NCI-H2196 treated with DMSO at 0.1 percent for 48 hours (cell line): ENCODE measurements around the gene DICER1.

Source experiments
- DNase-seq: peaks from one replicate; lab custom pipeline; 2025; ENCODE audit not compliant: unreplicated experiment; lab: John Stamatoyannopoulos, UW

DICER1 gene

DNA sequence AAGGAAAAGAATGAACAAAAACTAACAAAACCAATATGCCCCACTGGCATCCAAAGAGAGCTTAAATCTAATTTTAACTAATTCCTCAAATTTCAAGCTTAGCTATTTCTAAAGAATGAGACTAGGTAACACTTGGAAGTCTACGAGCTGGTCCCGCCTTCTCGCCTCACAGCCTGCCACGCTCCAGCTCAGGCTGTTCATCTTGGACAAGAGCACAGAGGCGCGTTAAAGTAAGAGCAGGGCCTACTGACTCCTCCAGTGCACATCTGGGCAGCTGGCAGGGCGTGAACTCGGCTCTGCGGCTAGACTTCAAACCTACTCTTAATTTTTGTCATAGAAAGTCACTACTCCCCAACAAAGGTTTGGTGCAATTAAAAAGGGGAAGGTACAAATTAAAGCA, 64.6 kb downstream of the DICER1 start:
- DNase-seq: no peak

- DNase-seq: no peak
These were observed 65.7 kb downstream of the DICER1 start for GRCh38 chr14:95091581-95091980.

GRCh38 chr14:95088665-95089064, 68.7 kb downstream of the DICER1 start:
- DNase-seq: no peak

GRCh38 chr14:95087619-95088018, 69.7 kb downstream of the DICER1 start:
- DNase-seq: no peak

DNA sequence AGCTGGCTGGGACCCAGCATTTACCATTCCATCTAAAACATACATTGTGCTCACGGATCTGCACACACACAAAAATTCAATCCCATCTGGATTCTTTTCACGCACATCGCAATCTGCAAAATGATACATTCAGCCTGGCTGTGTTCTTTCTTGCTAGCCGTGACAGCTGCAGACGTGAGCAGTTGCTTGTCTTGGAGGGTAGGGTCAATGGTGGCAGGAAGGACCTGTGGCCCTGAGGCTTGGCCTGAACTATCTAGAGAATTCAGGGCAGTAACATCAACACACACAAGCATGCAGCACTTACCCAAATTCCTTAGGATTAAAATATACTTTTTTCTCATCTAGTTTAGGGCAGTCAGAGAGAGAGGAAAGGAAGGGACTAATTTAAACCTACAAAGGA, 72.0 kb downstream of the DICER1 start:
- DNase-seq: no peak

DNA sequence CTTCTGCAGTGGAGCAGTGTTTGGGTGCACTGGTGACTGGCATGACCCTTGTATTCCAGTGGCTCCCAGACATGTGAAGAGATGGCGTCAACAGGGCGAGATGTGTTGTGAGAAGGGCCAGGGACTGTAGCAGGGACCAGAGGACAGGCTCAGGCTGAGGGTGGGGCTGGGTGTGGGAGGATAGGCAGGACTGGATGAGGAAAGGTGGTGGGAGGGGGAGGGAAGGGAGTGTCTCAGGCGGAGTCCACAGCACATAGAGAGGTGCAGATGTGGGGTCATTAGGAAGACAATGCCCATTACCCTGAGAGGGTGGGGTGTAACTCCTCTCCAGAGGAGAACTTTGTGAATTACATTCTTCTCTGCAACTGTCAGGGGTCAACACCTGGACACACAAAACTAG, 78.5 kb downstream of the DICER1 start:
- no peak for DNase-seq

DNA sequence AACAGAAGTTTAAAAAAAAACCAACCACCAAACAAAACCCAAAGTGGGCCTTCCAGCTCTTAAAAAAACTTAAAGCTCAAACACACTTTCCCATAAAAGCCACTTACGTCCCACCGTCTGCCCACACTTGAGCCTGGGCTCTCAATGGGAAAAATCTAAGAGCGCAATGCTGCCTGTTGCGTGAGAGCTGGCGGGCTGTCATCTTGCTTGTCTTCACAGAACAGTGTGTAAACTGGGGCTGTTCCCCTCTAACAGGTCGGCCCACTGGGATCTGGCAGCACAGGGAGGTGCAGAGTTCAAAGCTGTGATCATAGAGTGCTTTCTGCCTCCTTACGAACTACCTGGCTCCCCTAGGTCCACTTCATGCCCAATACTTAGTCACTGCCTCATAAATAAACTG, 80.0 kb downstream of the DICER1 start:
- no peak for DNase-seq

GRCh38 chr14:95075789-95076188, 81.5 kb downstream of the DICER1 start:
- no peak for DNase-seq

- no peak for DNase-seq
These were observed 83.4 kb downstream of the DICER1 start for GRCh38 chr14:95073947-95074346.

DNA sequence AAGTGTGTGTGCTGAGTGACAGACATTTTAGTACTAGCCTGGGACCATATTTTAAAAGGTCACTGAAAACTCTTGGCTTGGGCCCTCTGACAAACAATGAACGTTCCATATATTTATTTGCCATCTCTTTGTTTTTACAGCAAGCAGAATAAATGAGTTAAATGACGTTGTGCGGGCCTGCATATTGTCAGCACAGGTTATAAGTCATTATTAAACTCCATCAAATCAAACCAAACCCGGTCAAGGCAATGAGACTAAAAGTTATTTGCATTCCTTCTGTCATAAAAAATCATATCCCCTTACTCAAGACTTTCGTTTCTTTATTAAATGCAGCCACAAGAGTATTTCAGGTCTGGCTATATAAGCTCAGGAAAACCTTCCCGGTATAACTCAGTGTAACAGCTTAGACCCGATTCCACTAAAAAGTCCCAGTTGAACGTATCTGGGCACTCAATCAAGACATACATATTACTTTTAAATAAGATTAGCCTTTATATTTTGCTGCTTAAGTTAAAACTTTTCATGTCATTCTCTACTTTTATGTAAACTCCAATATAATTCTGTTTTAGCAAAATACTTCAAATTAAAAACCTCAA, 84.9 kb downstream of the DICER1 start:
- no peak for DNase-seq

GRCh38 chr14:95071649-95072280, 85.6 kb downstream of the DICER1 start:
- no peak for DNase-seq

DNA sequence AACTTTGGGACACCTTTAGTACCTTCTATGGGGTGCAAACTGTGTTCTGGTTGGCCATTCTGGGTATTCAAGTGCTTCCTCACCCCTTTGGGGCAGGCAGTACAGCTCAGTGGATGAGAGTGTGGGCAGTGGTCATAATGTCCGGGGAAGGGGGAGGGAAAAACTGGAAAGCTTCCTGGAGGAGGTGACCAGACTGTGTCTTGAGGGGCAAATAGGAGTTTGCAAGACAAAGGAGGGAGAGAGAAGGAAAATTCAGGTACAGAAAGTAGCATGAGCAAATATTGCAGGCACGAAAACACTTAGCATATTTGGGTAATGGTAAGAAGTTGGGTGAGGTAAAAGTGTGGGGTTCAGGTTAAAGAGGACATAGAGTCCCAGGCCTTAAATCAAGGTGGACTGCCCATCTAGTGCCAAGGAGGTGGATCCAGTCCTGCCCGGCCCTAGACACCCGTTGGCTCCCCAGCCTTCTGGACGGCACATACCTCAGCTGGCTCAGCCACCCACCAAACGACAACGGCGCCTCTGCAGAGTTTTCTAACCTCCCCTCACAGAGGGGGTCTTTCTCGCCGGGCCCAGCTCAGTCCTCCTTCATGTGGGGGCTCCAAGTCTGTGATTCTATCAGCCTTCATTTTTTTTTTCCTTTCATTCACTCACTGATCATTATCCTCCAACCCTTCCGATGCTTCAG, 86.4 kb downstream of the DICER1 start:
- DNase-seq: no peak

GRCh38 chr14:95069547-95069946, 87.8 kb downstream of the DICER1 start:
- no peak for DNase-seq

DNA sequence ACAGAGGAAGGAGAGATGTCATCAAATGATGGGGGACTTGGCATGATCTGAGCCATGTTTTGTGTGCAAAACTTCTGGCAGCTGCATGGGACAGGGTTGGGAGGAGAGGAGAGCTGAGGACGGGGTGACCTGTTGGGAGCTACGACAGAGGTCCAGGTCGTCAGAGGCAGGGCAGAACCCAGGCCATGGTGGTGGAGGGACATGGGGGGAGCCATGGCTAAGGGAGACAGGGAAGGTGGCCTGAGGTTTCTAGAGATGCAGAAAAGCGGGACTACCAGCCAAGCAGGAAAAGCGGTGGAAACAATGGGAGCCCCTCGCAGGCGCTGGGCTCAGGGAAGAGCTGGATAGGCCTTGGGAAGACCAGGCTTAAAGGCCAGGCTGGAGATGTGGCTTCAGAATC, 88.3 kb downstream of the DICER1 start:
- no peak for DNase-seq

DNA sequence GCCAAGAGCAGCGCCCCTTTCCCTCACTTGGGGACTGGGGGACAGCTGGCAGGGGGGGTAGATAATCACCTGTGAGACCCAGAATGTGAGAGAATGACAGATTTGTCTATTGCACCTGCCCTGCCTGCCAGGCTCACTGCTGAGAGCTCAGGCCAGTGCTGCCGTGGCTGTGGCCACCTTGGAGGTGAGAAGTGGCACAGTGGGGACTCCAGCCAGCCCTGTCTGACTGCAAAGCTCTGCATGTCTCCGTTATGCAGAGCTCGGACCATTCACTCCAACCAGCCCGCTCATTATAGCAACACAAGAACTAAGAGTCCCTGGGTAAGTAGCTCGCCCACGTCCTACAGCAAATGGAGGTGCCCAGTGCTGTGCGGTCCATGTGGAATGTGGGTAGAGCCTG, 88.8 kb downstream of the DICER1 start:
- no peak for DNase-seq

DNA sequence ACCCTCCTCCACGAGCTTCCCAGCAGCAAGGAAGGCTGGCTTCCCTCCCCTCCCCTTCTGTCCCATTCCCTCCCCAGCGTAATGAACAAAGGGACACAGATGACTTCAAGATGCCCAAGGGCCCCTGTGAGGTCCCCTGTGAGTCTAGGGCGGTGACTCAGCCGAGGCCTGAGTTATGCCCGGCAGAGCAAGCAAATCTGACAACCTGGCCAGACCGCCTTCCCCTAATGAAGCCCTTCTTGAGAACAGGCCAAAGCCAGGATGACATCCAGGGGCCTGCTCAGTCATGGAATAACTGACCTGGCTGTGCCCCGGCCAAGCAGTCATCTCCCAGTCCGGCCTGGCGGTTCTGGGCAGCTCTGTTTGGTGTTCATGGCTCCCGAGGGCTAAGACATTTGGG, 89.2 kb downstream of the DICER1 start:
- no peak for DNase-seq

DNA sequence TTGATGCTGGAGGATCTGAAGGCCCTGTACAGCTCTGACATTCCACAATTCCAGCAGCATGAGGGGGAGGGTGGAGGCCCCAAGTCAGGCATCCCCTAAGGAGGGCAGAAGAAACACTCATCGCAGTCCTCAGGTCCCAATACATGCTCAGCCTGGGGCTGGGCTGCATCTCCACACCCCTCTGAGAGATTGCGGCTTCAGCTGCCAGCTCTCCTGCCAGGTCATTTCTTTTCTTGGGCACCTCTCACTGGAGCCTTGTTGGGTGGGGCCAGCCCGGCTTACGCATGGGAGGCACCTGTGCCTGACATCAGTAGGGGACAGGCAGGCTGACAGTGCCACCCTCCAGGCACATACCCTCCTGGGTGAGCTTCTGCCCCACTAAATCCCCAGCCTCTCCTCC, 89.8 kb downstream of the DICER1 start:
- DNase-seq: no peak

DNA sequence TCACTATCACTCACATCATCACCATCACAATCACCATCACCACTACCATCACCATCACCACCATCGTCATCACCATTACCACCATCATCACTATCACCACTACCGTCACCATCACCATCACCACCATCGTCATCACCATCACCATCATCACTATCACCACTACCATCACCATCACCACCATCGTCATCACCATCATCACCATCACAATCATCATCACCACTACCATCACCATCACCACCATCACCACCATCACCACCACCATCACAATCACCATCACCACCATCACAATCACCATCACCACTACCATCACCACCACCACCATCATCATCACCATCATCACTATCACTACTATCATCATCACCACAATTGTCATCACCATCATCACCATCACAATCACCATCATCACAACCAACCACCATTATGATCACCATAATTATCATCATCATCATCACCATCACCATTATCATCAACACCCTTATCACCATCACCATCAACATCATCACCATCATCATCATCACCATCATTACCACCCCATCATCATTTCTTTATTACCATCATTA, 90.8 kb downstream of the DICER1 start:
- DNase-seq: no peak

GRCh38 chr14:95065411-95065810, 91.9 kb downstream of the DICER1 start:
- DNase-seq: no peak

DNA sequence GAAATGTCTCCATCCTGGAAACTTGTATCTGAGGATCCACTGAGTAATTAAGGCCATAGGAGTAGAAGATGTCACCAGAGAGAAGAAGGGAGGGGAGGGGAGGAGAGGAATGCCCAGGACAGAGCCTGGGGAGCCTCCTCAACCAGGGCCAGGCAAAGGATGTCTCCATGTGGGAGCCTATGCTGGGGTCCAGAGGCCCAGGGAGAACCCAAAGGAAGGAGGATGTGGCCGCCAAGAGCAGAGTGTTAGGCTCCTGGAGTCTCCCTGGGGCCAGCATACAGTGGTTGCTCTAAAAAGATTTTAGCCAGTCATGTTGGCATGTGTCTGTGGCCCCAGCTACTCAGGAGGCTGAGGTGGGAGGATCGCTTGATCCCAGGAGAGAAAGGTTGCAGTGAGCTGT, 92.6 kb downstream of the DICER1 start:
- DNase-seq: no peak

DNA sequence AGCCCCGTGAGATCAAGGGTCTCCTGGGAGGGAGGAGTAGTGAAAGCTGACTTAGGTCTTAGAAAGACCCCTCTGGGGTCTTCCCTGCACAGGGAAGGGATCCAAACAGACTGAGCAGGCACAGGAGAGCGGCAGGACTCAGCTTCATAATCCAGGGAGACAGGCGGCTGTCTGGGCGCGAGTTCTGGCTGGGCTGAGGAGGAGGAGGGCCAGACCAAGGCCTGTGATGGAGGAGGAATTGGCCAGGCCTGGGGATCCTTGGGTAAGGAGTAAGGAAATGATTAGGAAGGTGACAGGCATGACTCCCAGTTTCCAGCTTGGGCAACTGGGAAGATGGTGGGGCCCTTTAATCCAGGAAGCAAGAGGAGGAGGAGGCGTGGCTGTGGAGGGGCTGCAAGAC, 93.1 kb downstream of the DICER1 start:
- no peak for DNase-seq

GRCh38 chr14:95063391-95063790, 93.9 kb downstream of the DICER1 start:
- DNase-seq: no peak
